HT1080 (cell line): ENCODE results near the gene PHF13. TPM values are rescaled to one million over a fixed set of nuclear protein-coding genes. Genes with fewer than 3 reads are reported as not detected.
"Not testable (repeated sequence)": the region's sequence is repeated elsewhere in the genome, so short reads cannot be mapped to it uniquely, and the experiment has no call there.

ENCODE experiments used
- DNase-seq: peaks from one replicate; pipeline ENCODE4 v3.0.0-alpha.2; 2015; ENCODE audit warnings: low read depth
- total RNA-seq: library from RNA; depleted of rRNA; stranded (reverse); fragments of >200 nt; shearing (Covaris generic); gene quantifications from 2 replicates; pipeline ENCODE4 v1.2.3, GENCODE V29; 2014

Gene PHF13
- total RNA-seq, 1 experiment from 2014 or later, result 15.4 TPM

GRCh38 chr1:6586404-6586816 is 27.1 kb upstream of the PHF13 start:
- no peak for DNase-seq

DNA sequence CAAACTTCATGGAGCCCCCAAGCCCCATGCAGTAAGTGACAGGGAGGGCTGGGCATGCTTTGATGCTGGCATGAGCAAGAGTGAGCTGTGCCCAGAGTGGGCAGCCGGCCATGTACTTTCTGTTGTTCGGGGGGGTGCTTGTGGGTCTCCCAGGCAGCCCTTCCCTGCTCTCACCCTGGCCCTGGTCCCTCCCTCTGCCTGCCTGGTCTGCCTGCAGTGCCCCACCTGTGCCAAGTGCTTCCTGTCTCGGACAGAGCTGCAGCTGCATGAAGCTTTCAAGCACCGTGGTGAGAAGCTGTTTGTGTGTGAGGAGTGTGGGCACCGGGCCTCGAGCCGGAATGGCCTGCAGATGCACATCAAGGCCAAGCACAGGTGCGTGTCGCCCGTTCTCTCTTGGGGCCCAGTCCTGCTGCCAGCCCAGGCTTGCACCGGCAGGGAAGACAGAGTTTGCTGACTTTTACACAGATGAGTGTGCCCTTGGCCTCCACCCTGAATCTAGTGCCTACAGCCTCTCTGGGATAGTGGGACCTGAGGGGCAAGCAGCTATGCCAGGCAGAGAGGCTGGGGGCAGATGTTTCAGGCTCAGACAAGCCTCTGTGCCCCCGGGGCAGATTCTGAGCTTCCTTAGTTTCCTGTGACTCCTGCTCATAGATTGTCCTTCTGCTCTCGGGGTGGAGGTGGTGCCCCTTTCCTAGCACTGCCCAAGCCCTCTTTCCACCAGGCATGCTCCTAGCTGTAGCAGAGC is 26.1 kb upstream of the PHF13 start:
- DNase-seq, result peak; percentile 28

DNA sequence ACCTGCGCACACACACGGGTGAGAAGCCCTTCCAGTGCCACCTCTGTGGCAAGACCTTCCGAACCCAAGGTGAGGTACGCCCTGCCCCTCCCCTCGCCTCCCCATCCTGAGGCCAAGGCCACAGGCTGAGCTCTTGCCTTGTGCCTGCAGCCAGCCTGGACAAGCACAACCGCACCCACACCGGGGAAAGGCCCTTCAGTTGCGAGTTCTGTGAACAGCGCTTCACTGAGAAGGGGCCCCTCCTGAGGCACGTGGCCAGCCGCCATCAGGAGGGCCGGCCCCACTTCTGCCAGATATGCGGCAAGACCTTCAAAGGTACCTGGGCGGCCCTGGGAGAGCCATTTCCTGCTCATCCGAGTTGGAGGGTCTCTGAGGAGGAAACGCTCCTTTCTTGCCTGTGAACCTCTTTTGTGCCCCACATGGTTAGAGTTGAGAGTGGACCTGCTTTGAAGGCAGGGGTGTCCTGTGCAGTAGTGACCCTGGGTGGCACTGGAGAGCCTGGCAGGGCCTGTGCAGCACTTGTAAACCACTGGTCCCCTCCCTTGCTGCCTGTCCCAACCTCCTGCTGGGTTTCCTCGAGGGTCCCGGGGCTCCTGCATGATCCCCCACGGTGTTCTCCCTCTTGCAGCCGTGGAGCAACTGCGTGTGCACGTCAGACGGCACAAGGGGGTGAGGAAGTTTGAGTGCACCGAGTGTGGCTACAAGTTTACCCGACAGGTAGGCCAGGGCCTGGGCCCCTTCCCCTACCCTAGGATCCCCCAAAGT is 25.2 kb upstream of the PHF13 start:
- no peak for DNase-seq

GRCh38 chr1:6588893-6589520 is 24.5 kb upstream of the PHF13 start:
- DNase-seq, result no peak

DNA sequence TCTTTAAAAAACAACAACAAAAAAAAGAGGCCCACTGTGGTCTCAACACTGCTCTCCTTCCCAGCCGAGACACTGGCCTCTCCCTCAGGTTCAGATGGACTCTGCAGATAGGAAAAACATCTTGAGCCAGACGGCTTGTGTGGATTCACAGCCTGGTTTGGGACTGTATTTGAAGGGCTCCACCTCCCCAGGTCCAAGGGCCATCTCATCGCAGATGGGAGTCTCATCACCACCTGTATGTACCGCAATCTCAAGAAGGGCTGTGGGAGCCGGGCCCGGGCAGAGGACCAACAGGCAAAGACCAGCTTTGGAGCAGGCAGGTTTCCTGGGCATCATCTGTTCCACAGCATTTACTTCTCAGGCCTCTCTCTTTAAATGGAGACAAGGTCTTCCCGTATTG is 23.5 kb upstream of the PHF13 start:
- DNase-seq, result no peak

DNA sequence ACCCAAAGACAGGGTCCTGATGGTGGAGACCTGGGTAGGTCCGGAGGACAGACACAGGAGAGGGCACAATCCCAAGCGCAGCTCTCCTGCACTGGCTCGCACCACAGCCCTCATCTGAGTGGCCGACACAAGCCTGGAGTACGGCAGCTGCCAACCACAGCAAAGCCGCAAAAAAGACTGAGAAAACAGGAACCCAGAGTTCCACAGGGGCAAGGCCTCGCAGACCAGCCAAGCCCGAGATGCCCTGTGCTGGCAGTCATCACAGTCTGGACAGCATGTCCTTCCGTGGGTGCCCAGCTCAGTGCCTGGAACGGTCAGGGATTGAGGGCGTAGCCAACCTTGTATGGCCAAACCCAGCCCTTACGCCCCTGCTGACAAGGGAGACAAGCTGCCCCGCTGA is 22.3 kb upstream of the PHF13 start:
- DNase-seq, result no peak

- DNase-seq, result no peak
Measured at GRCh38 chr1:6591644-6592043, 21.9 kb upstream of the PHF13 start.

GRCh38 chr1:6592441-6592840 is 21.1 kb upstream of the PHF13 start:
- no peak for DNase-seq

DNA sequence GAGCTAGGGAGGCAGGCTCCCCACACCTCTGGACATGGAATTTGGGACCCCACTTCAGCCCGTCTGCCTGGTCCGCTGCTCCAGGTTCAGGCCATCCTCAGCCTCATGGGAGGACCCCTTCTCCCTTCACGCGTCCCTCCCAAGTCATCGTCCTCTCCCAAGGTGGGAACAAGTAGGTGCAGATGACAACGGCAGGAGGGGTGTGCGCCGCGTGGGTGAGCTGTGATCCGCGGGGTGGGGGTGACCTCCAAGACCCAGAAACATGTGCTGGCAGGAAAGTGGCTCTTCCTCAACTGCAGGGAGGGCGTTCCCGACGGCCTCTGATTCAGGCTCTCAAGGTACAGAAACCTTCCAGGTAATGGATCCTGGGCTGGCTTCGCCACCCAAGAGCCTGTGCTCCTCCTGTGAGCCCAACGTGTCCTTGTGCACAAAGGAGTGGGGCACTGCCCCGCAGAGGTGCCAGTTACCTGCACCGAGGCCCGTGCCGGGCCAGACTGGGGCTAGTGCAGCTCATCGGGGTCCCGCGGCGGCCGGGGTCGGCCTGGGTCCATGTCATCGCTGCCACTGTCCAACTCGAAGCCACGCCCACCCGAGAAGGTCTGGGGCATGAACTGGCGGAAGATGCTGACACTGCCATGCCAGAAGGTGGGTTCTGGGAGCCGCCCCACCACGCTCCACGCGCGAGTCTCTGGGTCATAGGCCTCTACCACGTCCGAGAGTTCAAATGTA is 20.5 kb upstream of the PHF13 start:
- DNase-seq, result no peak

GRCh38 chr1:6593810-6594209 is 19.7 kb upstream of the PHF13 start:
- no peak for DNase-seq

- DNase-seq, result no peak
Measured at GRCh38 chr1:6594977-6595740, 18.4 kb upstream of the PHF13 start.

DNA sequence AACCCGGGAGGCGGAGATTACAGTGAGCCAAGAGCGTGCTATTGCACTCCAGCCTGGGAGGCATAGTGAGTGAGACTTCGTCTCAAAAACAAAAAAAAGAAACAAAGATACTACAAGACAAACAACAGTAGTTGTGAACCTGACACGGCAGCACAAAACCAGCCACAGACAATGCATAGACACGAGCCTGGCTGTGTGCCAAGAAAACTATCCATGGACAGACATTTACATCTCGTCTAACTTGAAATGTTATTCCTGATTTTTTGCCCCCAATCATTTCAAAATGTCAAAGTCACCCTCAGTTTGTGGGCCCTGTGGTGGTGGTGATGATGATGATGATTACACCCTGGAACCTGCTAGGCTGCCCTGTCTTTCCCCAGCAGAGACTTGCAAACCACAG is 17.2 kb upstream of the PHF13 start:
- no peak for DNase-seq

DNA sequence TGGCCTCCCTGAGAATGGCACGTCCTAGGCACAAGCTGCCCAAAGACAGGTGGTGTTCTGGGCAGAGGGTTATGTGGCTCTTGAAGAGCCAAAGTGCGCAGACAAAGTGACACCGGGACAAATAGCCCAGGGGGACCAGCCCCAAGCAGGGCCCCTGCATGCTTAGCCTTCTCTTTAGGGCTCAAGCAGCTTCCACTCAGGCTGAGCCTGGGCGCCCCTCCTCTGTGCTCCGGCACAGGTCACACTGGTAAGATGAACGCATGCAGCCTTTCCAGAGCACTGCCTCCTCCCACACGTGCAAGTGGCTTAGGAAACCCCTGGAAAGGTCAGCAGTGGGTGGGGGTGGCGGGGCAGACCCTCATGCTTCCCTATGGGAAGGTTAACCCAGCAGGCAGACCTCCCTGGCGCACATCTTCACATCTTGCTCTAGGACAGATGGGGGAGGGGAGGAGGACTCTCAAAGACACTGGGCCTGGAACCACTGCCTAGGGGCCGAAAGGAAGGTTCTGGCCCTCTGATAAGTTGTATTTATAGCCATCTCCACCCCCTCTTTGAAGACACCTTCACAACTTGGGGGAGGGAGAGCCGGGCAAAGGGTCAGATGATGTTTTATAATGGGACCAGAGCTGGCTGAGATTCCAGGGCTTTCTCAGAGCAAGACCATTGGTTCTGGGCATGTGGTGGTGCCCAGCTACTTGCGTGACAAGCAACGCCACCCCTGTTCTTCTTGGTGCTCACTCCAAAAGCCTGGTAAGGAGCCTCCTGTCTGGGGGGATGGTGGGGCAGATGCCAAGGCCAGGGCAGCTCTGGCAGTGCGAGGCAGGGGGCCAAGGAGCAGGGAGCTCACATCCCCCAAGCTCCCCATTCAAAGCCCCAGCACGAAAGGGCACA is 16.4 kb upstream of the PHF13 start:
- no peak for DNase-seq

- DNase-seq, result no peak
Measured at GRCh38 chr1:6597777-6598131, 15.8 kb upstream of the PHF13 start.

DNA sequence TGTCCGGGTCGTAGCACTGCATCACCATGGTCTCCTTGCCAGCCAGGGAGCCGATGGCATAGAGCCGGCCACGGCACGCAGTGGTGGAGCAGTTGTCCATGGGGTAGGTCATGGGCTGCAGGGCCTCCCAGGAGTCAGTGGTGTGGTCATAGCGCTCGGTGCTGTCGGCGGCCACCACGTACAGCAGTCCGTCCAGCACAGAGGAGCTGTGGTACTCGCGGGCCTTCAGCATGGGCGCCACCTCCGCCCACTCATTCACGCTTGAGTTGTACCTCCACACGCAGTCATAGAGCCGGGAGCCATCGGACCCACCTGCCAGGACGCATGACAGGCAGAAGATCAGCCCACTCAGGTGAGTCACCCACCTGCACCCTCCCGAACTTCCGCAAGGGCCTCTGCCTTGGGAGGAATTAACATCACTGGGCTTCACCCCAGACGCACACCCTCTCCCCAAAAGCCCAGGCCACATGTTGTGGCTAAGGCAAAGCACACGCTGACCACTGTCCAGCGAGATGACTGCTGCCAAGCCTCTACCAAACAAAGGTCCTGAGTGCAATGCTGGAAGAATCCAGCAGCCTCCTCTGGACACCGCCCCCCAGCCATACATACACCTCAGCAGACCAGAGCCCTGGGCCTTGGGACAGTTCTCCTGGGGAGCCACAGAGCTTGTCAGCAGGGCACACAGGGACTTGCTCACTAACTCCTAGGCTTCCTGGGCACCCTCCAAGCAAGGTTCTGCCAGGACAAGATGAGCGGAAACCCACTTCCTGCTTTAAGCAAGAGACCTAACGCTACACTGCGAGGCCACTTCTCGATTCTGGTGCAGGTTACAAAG is 14.2 kb upstream of the PHF13 start:
- no peak for DNase-seq

- not testable (repeated sequence) for DNase-seq
Measured at GRCh38 chr1:6599991-6600390, 13.5 kb upstream of the PHF13 start.

DNA sequence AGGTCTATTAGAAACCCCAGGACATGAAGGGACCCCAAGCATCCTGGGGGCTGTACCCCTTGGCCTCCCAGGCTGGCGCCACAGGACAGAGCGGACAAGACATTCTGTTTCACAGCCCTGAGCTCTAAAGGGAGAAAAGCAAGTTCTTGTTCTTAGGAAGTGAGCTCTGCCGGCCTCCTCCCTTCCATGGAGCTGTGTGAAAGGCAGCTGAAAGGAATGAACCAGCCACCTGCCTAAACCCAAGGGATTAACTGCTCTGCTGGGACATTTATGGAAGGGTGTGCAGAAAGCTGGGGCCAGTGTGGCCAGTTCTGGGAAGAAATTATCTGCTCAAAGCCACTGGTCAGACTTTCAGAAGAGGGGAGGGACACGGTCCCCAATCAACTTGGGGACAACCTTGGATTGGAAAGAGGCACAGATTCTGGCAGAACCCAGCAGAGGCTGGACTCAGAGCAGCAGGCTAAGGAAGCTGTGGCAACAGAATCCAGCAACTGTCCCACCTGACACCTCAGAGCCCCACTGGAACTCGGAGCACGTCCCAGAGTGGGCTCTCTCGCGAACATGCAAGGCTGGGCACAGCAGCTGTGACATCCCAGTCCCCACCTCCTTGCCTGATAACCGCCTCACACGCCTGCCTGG is 13.0 kb upstream of the PHF13 start:
- DNase-seq, result no peak

DNA sequence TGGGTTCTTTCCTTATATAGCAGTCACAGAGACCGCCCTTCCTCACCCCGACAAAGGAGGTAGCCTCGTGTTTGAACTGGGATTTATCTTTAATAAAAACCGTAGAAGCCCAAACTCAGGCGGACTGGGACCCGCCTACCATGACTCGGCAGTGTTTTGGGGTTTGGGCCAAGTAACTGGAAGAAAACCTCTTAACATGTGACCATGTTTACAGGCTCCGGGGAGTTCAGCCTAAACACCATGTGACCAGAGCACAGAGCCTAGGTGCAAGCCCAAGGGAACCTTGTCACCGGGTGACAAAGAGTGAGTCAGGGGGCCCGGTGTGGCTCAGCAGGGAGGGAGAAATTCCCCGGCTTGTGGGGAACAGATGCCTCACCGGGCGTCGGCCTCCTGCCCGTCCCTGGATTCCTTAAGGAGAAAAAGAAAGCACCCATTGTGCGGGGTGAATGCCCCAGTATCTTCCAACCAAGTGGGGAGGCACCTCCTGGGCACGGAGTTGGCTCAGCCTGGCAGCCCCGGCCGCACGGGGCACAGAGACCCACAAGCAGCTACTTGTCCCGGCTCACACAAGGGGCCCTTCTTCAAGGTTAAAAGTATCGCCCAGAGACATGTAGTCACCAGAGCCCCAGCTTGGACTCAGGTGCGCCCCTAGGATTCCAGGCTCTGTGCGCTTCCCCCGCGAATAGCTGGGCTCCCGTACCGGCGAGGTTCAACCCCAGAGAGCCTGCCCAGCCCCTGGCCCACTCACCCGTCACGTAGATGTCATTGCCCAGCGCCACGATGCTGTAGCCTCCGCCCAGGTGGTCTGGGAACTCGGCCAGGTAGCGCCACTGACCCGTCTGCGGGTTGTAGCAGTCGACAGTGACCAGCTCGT is 12.2 kb upstream of the PHF13 start:
- DNase-seq, result peak; percentile 98
